Rectal smooth muscle tissue (tissue), 1 donor: ENCODE results near the gene GALK2.

Source experiments
- H3K27ac ChIP-seq: one replicate; pipeline ENCODE4 v1.7.0; 2013; ENCODE audit warnings: low read depth, low read length, inconsistent platforms
- H3K27me3 ChIP-seq: one replicate; pipeline ENCODE4 v1.7.0; 2013; ENCODE audit warnings: low read length; ENCODE audit not compliant: control insufficient read depth, insufficient read depth
- H3K36me3 ChIP-seq: one replicate; pipeline ENCODE4 v1.7.0; 2013; ENCODE audit warnings: low read length; ENCODE audit not compliant: control insufficient read depth, insufficient read depth
- H3K4me1 ChIP-seq: one replicate; pipeline ENCODE4 v1.7.0; 2013; ENCODE audit warnings: low read length; ENCODE audit not compliant: control insufficient read depth, insufficient read depth
- H3K4me3 ChIP-seq: one replicate; pipeline ENCODE4 v1.7.0; 2013; ENCODE audit warnings: low read length
- H3K9ac ChIP-seq: one replicate; pipeline ENCODE4 v1.7.0; 2013; ENCODE audit warnings: low read length

GALK2 gene

DNA sequence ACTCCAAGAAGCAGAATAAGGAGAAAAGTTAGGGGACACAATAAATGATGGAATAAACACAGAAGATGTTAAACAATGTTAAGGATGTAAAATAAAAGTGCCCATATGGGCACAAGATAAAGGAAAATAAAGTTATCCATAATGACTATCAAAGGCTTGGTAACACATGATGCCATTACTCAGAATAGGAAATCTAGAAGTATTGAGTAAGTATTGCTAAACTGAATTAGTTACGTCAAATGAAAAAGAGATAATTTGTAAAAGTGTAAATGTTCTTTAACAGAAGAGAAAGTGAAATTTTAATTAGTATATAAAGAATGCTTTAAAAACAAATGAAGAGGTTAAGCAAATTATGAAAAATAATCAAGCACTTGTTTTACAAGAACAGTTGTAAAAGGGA, 21.3 kb upstream of the GALK2 start:
- H3K4me1 ChIP-seq = peaks cover 8% of the 10 kb centered on the region

DNA sequence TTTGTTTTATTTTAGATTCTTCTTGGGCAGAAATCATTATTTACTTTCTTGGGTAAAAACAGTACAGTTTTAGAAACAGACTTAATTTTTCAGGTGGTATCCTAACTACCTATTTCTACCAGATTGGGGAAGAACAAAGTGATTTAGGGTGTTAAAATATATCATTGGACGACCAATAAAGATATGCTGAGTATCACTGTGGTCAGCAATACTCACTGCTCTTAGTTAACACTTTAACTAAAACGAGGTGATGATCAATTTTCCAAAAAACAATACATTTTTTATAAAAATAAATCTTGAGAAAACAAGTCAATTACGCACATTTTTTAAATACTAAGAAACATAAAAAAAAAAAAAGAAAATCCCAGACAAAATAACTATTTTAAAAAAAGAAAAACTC, 18.2 kb upstream of the GALK2 start:
- Histone ChIP-seq H3K4me1 (peaks cover 14% of the 10 kb centered on the region), H3K4me3 (no peak overlapping the region)

More for the DNA sequence above, 21.3 kb upstream of the GALK2 start:
- no peaks in the 10 kb centered on the region for H3K27me3 ChIP-seq
- no peak overlapping the region for H3K9ac ChIP-seq
- H3K4me3 ChIP-seq = no peak overlapping the region
- no peaks in the 10 kb centered on the region for H3K36me3 ChIP-seq
- no peak overlapping the region for H3K27ac ChIP-seq

DNA sequence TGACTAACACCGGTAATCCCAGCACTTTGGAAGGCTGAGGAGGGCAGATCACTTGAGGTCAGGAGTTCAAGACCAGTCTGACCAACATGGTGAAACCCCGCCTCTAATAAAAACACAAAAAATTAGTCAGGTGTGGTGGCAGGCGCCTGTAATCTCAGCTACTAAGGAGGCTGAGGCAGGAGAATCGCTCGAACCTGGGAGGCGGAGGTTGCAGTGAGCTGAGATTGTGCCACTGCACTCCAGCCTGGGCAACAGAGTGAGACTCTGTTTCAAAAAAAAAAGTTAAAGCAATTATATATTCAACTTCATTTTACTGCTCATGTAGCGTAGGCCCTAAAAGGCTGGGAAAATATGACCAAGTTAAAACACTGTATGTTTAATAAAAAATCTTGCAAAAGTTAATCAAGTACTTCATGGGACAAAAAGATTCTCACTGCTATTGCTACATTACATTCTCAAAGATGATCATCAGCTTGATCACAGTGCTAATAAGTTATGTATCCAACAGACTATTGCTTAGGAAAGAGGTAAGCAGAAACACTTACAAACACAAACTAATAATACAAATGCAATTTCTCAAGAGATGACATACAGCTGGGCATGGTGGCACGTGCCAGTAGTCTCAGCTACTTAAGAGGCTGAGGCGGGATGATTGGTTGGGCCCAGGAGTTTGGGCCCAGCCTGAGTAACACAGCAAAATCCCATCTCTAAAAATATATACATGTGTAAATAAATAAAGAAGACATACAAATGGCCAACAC, 17.3 kb upstream of the GALK2 start:
- Histone ChIP-seq H3K4me1 (peaks cover 13% of the 10 kb centered on the region), H3K9ac (no peak overlapping the region), H3K4me3 (no peak overlapping the region), H3K27me3 (no peaks in the 10 kb centered on the region), H3K27ac (no peak overlapping the region), H3K36me3 (no peaks in the 10 kb centered on the region)

More for the DNA sequence above, 18.2 kb upstream of the GALK2 start:
- Histone ChIP-seq H3K27ac (no peak overlapping the region), H3K36me3 (no peaks in the 10 kb centered on the region), H3K27me3 (no peaks in the 10 kb centered on the region), H3K9ac (no peak overlapping the region)

DNA sequence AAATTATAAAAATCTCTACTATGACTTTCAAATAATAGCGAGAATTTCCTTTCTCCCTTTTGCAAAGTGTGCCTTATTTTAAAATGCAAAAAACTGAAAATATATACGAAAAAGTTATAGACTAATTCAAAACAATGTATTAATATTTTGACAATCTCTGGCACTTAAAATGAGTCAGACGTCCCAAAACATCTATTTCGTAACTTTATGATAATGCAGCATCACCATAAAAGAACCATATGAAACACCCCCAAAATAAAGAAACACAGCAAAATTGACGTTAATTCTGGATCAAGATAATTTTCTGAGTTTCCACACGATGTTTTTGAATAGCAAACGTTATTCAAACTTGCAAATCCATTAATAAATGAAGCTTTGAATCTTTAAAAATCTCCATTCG, 15.7 kb upstream of the GALK2 start:
- Histone ChIP-seq H3K27me3 (no peaks in the 10 kb centered on the region), H3K4me1 (peaks cover 13% of the 10 kb centered on the region), H3K4me3 (peak overlapping the region; percentile 100), H3K36me3 (no peaks in the 10 kb centered on the region), H3K9ac (no peak overlapping the region), H3K27ac (no peak overlapping the region)

DNA sequence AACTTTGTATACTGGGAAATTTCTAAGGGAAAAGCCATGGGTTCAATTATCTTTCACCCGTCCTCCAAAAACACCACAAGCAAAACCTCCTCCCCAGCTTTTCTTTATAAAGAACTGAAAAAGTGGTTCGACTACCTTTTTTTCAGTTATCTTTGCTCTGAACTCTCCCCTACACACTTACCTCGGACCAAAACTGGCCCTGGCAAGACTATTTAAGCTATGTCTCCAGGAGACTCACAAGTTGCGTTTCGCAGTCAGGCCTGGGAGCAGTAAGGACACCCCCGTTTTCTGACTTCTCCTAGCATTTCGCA, 15.3 kb upstream of the GALK2 start:
- Histone ChIP-seq H3K4me1 (peaks cover 13% of the 10 kb centered on the region), H3K27ac (peak overlapping the region; percentile 61), H3K9ac (peak overlapping the region; percentile 58), H3K36me3 (no peaks in the 10 kb centered on the region), H3K27me3 (no peaks in the 10 kb centered on the region), H3K4me3 (peak overlapping the region; percentile 100)

DNA sequence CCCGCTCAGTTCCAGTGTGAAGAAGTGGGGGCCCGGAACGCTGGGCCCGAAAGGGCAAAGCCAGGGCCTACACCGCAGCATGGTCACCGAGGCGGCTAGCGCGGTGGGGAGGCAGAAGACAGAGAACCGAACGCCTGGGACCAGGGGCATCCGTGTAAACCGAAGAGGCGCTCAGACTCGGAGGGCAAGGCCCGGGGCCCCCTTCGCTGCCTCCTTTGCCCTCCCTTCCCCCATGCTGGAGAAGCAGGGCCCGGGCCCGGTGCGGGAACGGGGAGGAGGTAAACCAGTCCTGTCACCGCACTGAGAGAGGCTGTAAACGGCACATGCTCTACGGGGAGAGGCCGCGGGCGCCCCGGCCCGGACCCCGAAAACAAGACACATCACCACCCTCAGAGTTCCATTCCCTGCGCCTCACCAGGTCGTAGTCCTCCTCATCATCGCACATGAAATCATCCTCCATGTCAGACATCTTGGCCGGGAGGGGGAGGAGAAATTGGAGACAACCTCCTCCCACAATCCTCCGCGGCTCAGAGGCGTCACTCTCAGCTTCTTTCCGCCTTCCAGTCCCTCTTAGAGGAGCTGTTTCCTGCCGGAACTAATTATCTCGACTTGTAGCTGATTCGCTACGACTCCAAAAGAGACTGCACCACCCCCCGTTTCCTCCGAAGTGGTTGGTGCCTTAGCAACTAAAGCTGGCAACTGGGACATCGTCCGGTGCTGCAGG, 14.8 kb upstream of the GALK2 start, which contains the start of gene COPS2:
TSS of gene COPS2 (minus strand) at position 490 of the 724 bp plus-strand sequence. CDS start at position 469, 21 bp downstream.
- Histone ChIP-seq H3K27me3 (no peaks in the 10 kb centered on the region), H3K4me1 (peaks cover 13% of the 10 kb centered on the region), H3K4me3 (peak within 1 kb of the TSS; percentile 100)

DNA sequence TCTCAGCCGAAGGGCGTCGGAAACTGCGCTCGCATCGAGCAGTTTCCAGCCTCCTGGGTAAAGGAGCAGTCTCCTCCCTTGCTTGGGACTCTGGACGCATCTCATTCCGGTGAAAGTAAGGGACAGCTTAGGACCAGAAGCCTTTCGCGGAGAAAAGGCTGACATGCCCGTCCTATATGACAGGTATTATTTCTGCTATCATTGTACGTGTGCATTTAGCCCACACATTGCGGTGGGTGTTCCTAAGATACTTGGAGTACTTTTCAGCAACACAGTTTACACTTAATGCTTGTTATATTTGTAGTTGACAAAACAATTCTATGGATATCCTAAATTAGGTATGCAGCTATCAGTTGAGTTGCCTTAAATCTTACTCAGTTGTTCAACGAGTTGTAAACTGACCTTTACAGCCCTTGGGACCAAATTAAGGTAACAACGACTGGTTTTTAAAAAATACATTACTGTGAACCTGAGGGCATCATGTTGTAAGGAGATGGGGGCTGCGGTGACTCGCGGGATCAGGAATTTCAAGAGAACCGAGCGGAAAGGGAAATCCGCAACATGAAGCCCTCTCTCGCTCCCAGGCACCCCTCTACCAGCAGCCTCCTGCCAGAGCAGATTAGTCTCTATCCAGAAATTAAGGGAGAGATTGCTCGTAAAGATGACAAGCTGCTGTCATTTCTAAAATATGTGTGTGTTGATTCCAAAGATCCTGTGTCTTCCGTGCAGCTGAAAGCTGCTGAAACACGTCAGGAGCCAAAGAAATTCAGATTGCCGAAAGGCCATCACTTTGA, 14.0 kb upstream of the GALK2 start:
- peak overlapping the region; percentile 95 for H3K9ac ChIP-seq
- peak overlapping the region; percentile 100 for H3K4me3 ChIP-seq
- H3K36me3 ChIP-seq = no peaks in the 10 kb centered on the region
- no peaks in the 10 kb centered on the region for H3K27me3 ChIP-seq
- peak overlapping the region; percentile 66 for H3K27ac ChIP-seq
- peaks cover 13% of the 10 kb centered on the region for H3K4me1 ChIP-seq

More for the DNA sequence above, 14.8 kb upstream of the GALK2 start, which contains the start of gene COPS2:
- no peaks in the 10 kb centered on the region for H3K36me3 ChIP-seq
- peak within 1 kb of the TSS; percentile 66 for H3K27ac ChIP-seq
- H3K9ac ChIP-seq = peak within 1 kb of the TSS; percentile 95

DNA sequence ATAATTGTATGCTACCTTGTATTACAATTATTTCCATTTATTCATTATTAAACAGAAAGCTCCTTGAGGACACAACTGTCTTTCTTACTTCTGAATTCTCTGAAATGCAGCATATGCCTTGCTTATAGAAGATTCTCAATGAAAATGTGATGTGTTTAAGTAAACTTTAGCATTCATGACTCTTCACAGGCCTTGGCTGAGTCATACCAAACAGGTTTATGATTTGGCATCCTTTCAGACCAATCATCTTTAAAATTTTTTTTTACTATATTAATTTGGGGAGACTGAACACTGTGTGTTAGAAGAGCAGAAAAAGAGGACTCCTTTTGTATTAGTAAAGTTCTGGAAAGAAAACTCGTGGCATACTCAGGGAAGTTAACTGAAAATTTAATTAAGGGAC, 6.4 kb upstream of the GALK2 start:
- Histone ChIP-seq H3K9ac (no peak overlapping the region), H3K27ac (no peak overlapping the region), H3K4me1 (no peaks in the 10 kb centered on the region), H3K27me3 (no peaks in the 10 kb centered on the region), H3K4me3 (no peak overlapping the region), H3K36me3 (peaks cover 3% of the 10 kb centered on the region)

DNA sequence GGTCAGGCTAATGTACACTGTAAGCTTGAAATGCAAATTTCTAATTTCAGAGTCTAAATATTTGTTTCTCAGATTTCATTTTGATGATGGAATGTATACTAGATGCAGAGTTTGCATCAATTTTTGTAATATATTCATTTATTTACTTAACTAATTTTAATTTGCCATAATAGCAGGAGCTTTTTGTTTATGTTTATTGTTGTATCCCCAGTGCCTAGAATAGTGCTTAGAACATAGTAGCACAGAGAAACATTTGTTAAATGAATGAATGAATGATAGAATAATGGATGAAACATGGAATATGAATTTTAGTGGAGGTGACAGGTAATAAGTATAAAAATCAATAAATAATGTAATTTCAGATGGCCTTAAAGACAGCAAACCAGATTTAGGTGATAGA, 5.2 kb upstream of the GALK2 start:
- Histone ChIP-seq H3K36me3 (peaks cover 3% of the 10 kb centered on the region), H3K4me3 (no peak overlapping the region), H3K27me3 (no peaks in the 10 kb centered on the region), H3K27ac (no peak overlapping the region), H3K9ac (no peak overlapping the region), H3K4me1 (no peaks in the 10 kb centered on the region)

DNA sequence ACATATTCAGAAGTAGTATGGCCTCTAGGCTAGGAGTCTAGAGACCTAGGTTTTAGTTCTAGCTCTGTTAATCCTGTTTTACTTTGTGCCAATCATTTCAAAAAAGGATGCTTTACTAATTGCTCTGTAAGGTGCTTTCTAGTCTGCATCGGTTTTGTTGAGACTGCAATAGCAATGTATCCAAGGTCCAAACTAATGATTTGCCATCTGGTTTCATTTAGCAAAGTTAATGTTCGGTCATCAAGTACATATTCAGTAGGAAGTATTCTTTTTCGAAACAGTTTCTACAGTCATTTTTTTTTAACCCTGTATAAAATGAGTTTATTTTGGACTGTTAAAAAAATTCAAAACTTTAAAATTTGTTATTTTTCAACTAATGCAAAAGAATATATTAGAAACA, 2.0 kb upstream of the GALK2 start:
- Histone ChIP-seq H3K9ac (no peak overlapping the region), H3K4me1 (peaks cover 5% of the 10 kb centered on the region), H3K27ac (no peak overlapping the region), H3K4me3 (no peak overlapping the region), H3K27me3 (no peaks in the 10 kb centered on the region), H3K36me3 (no peaks in the 10 kb centered on the region)

DNA sequence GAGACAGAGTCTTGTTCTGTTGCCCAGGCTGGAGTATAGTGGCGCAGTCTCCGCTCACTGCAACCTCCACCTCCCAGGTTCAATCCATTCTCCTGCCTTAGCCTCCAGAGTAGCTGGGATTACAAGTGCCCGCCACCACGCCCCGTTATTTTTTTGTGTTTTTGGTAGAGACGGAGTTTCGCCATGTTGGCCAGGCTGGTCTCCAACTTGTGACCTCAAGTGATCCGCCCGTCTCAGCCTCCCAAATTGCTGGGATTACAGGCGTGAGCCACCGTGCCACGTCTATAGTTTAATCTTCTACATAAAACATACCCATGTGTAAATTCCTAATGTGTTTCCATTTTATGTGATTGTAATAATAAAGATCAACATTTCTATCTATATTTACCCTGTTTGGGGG, 1.7 kb downstream of the GALK2 start:
- Histone ChIP-seq H3K27me3 (no peaks in the 10 kb centered on the region), H3K27ac (no peak overlapping the region), H3K4me3 (no peak overlapping the region), H3K9ac (no peak overlapping the region), H3K36me3 (no peaks in the 10 kb centered on the region), H3K4me1 (peaks cover 5% of the 10 kb centered on the region)

DNA sequence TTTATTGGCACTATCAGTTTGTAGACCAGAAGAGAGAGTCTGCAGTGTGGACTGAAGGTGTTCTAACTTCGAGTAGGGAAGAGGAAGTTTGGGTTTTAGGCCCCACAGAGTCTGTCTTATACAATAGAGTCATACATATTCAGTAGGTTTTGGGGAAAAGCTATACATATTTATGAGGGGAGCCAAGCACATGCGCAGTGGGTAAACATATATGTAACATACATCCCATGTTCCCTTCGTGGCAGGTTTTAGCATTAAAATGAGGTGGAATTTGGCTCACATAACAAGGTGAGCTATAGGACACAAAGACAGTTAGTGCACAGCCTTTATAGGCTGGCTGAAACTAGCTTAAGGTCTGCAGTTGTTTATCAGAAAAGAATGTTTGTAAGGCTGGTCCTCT, 4.9 kb downstream of the GALK2 start:
- H3K27me3 ChIP-seq = no peaks in the 10 kb centered on the region
- no peak overlapping the region for H3K27ac ChIP-seq
- H3K4me1 ChIP-seq = peaks cover 5% of the 10 kb centered on the region
- H3K9ac ChIP-seq = no peak overlapping the region
- no peaks in the 10 kb centered on the region for H3K36me3 ChIP-seq
- no peak overlapping the region for H3K4me3 ChIP-seq
